GM19099 (cell line): ENCODE measurements around the gene ZNF319.

Source experiments
- POLR2A ChIP-seq: IDR thresholded peaks from 3 replicates; pipeline ENCODE4 v1.6.1; 2011; ENCODE audit warnings: low read depth; ENCODE audit not compliant: insufficient read length; ENCODE audit errors: extremely low read depth

ZNF319 gene

DNA sequence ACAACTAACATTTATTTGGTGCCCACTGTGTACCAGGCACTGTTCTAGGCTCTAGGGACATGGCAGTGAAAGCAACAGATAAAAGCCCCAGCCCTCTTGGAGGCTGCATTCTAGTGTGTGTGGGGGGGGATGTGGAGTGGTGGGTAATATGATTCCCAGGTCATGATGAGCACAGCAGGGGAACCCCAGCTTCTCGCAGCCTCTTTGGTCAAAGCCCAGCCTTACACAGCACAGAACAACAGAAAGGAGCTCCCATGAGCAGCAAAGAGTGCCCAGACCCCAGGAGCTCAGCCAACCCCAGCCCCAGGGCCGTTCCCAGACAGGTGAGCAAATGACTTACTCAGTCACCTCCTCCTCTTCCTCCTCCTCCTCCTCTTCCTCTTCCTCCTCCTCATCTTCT is 51.5 kb downstream of the ZNF319 start:
- TF ChIP-seq POLR2A = no peak

DNA sequence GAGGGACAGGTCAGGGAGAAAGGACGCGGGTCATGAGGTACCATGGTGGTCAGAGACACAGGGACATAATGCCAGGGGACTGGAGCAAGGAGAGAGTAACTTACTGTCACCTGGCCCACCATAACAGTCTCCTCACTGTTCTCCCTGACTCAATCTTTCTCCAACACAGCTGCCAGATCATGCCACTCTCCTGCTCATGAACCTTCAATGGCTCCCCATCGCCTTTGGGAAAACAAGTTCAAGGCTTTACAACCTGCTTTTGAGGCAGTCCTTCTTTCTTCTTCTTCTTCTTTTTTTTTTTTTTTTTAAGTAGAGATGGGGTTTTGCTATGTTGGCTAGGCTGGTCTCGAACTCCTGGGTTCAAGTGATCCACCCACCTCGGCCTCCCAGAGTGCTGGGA is 52.4 kb downstream of the ZNF319 start:
- no peak for TF ChIP-seq POLR2A

DNA sequence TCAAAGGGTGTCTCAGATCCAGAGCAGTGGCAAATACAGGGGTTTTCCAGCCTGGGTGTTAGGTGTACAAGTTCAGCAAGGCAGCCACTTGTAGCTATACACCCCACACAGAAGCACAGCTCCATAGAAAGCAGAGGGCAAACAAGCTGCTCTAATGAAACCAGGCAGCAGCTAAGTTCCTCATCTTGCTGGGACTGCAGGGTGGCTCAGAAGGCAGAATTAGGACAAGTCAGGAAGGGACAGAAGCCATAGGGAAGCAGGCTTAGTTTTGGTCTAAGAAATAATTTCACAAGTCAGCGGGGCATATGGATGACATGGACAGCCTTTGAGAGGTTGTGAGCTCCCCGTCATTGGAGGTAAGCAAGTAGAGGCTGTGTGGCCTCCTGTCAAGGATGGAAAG is 53.2 kb downstream of the ZNF319 start:
- no peak for TF ChIP-seq POLR2A

DNA sequence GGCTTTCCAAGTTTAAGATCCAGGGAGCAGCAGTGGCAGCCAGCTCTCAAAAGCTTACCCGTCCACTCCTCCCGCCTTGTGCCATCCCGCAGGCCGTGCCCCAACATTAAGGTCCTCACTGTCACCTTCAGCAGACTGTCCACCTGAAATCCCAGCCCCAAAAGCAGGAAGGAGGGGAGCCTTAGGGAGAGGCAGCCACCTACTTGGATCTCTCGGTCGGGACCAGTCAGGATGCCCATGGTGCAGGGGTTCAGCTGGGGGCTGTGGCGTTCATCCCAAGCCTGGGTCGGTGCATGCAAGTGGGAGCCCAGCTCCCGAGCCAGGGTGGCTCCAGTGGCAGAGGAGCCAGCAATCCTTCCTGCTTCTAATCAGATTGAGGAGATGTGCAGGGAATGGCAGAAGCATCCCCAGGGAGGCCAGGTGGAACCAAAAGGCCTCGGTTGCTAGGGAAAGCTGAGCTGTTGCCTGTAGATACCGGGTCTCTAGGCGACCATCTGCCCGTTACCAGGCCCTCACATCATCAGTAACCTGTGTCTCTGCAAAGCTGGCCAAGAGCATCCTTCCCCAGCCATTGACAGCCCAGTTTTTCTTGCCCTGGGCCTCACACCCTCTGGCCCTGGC is 54.2 kb downstream of the ZNF319 start:
- no peak for TF ChIP-seq POLR2A

DNA sequence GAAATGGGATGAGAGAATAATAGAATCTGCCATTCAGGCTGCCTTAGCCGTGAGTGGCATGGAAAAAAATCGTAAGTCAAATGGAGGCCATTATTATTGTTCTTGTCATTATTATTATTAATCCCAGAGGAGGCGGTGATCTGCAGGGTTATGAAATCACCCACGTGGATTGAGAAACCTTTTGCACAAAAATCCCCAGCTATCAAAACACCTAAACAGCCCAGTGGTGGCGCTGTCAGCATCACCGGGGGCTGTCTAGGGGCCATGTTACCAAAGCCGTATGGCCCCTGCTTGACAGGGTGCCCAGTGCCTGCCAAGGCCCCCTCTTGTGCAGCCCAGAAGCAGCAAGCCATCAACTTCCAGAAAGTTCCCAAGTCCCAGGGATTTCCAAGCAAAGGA is 54.7 kb downstream of the ZNF319 start:
- TF ChIP-seq POLR2A = no peak

DNA sequence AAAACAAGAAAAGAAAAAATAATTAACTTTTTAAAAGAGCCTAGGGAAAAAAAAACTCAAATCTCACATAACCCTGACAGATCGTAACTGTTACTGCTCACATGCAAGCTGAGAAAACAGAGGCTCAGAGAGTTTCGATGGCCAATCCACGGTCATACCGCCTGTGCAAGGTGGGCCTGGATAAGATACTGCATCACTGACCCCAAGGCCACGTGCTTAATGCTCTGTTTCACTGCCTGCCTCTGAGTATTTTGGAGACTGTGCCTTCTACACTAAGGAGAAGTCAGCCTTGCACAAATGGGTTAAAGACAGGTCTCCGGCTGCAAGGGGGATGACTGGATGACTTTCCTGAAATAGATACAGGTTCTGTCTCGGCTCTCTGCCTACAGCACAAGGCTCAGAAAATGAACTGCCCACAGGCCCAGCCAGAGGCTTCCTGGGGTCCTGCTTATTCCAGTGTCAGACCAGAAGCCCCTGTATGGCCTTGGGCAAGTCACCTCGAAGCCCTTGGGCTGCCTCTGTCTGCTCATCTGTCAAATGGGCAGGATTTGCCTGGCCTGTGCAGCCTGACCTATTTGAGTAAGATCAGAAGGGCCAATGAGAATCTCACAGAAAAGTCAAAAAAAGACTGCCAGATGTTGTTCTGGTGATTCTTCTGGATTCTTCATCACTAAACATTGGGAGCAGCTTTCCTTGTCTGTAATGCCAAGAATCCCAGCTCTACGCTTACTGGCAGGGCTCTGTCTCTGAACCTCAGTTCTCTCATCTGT is 55.3 kb downstream of the ZNF319 start:
- no peak for TF ChIP-seq POLR2A
